ENCODE measurements around the gene YLPM1. TPM values are rescaled to one million over a fixed set of nuclear protein-coding genes. Genes with fewer than 3 reads are reported as not detected.

YLPM1 gene
- total and polyA plus RNA-seq, 2 donors (not counting 3 experiments of a cell fraction or from before 2014, with no cell fraction given), result 14.9 to 85.7 TPM

GRCh38 chr14:74871819-74872218 lies 108.7 kb downstream of the YLPM1 start:
- TF ChIP-seq CTCF (IDR thresholded peaks at IDR 0.05; ENCODE audit: extremely low read depth in 1 of 2, insufficient read depth in 1 of 2, low read depth in 1 of 2, low read length in 2 of 2) (no peak), POLR2AphosphoS5 (IDR thresholded peaks at IDR 0.05; ENCODE audit: insufficient read depth, low read depth, low read length) (no peak), MYC (IDR thresholded peaks at IDR 0.05; ENCODE audit: low read depth, low read length) (no peak), GATA2 (IDR thresholded peaks at IDR 0.05; ENCODE audit: insufficient read depth, insufficient read length, low read depth, low read length) (no peak), FOS (IDR thresholded peaks at IDR 0.05; ENCODE audit: borderline replicate concordance, insufficient read depth, low read length) (no peak), JUN (IDR thresholded peaks at IDR 0.05; ENCODE audit: borderline replicate concordance, insufficient read depth, insufficient read length, low read depth) (no peak), EZH2 (IDR thresholded peaks at IDR 0.05; ENCODE audit: borderline replicate concordance, low read depth, low read length, severe bottlenecking) (no peak), POLR2A (IDR thresholded peaks at IDR 0.05; ENCODE audit: low read depth, low read length) (no peak)
- TF ChIP-seq, protein P1, sequence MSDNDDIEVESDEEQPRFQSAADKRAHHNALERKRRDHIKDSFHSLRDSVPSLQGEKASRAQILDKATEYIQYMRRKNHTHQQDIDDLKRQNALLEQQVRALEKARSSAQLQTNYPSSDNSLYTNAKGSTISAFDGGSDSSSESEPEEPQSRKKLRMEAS (IDR thresholded peaks at IDR 0.05; ENCODE audit: insufficient read depth, insufficient read length), result no peak
- no peak overlapping the region for H3K9ac ChIP-seq (replicated peaks; ENCODE audit: extremely low read depth, insufficient read depth, low read length)
- H3K27ac ChIP-seq (ENCODE audit: insufficient read depth, low read depth, low read length), result no peak overlapping the region
- H3K9me1 ChIP-seq (replicated peaks; ENCODE audit: control insufficient read depth, extremely low read depth, insufficient read depth, low read length), result no peaks in the 10 kb centered on the region
- BruUV-seq (replicated peaks), result no TSS peak
- H3K4me2 ChIP-seq (ENCODE audit: insufficient read depth, low read length), result no peak overlapping the region
- no peaks in the 10 kb centered on the region for H3K79me2 ChIP-seq (ENCODE audit: control insufficient read depth, insufficient read depth, low read length)
- no peak overlapping the region for H2AFZ ChIP-seq (ENCODE audit: low read depth, low read length)
- intact Hi-C loops (cut with micrococcal nuclease) (no loop called here), dilution Hi-C loops (cut with MboI; ENCODE audit: extremely low pct_ligation_motif_present, low sequenced_read_pairs) (no loop called here)
- no peak overlapping the region for H3K4me3 ChIP-seq (replicated peaks in 1 of 3; ENCODE audit: insufficient read depth in 1 of 3, low read depth in 1 of 3, low read length in 3 of 3)
- no peaks in the 10 kb centered on the region for H4K20me1 ChIP-seq (replicated peaks; ENCODE audit: control insufficient read depth, extremely low read depth, insufficient read depth, low read length)
- H3K9me3 ChIP-seq (replicated peaks; ENCODE audit: control insufficient read depth, insufficient read depth, low read length), result no peaks in the 10 kb centered on the region
- POLR2A ChIA-PET, result interaction anchor here (0.5 kb wide), 1 partner anchor 157 kb away, joined by 5 read pairs; no protein-coding TSS in a partner anchor
- DNase-seq (ENCODE audit: low read depth, low spot score), result no peak
- CTCF ChIA-PET, result interaction anchor here (1.1 to 14.1 kb wide), 4 partner anchors 10 to 198 kb away, joined by 3 to 245 read pairs (median 31); partner anchors contain the start of gene ZC2HC1C
- no peaks in the 10 kb centered on the region for H3K36me3 ChIP-seq (ENCODE audit: control insufficient read depth in 2 of 2, extremely low read depth in 1 of 2, insufficient read depth in 2 of 2, low read length in 2 of 2)
- peaks cover under 1 to 5% of the 10 kb centered on the region in 2 experiments for H3K27me3 ChIP-seq (ENCODE audit: control insufficient read depth in 2 of 2, insufficient read depth in 2 of 2, low read length in 2 of 2)
- FAIRE-seq, result no peak
- peaks cover 6% of the 10 kb centered on the region for H3K4me1 ChIP-seq (ENCODE audit: control insufficient read depth, extremely low read depth, insufficient read depth, low read length)
